GM18526 (cell line): ENCODE measurements around the gene SLC49A4.

Experiments
- POLR2A ChIP-seq: IDR thresholded peaks from 3 replicates; pipeline ENCODE4 v1.6.1; 2011; ENCODE audit not compliant: insufficient read length; ENCODE audit errors: extremely low read depth

SLC49A4 gene

GRCh38 chr3:122924056-122924455, 129.2 kb downstream of the SLC49A4 start:
- TF ChIP-seq POLR2A, result no peak

- TF ChIP-seq POLR2A, result no peak
These were observed 130.9 kb downstream of the SLC49A4 start for GRCh38 chr3:122925756-122926155.

- TF ChIP-seq POLR2A, result no peak
These were observed 131.5 kb downstream of the SLC49A4 start for GRCh38 chr3:122926322-122926721.

- TF ChIP-seq POLR2A, result no peak
These were observed 131.9 kb downstream of the SLC49A4 start for GRCh38 chr3:122926811-122927210.

GRCh38 chr3:122927726-122928125, 132.9 kb downstream of the SLC49A4 start:
- no peak for TF ChIP-seq POLR2A

GRCh38 chr3:122928396-122929187, 133.7 kb downstream of the SLC49A4 start:
- TF ChIP-seq POLR2A, result no peak

GRCh38 chr3:122929188-122930062, 134.6 kb downstream of the SLC49A4 start:
- no peak for TF ChIP-seq POLR2A

GRCh38 chr3:122930063-122930997, 135.5 kb downstream of the SLC49A4 start:
- TF ChIP-seq POLR2A, result no peak
